ENCODE measurements around the gene ZNF280C. TPM values are rescaled to one million over a fixed set of nuclear protein-coding genes. Genes with fewer than 3 reads are reported as not detected.
"Not testable (repeated sequence)": the region's sequence is repeated elsewhere in the genome, so short reads cannot be mapped to it uniquely, and the experiment has no call there.

The ZNF280C gene
- total RNA-seq, 1 experiment from 2014 or later = 4.6 TPM

DNA sequence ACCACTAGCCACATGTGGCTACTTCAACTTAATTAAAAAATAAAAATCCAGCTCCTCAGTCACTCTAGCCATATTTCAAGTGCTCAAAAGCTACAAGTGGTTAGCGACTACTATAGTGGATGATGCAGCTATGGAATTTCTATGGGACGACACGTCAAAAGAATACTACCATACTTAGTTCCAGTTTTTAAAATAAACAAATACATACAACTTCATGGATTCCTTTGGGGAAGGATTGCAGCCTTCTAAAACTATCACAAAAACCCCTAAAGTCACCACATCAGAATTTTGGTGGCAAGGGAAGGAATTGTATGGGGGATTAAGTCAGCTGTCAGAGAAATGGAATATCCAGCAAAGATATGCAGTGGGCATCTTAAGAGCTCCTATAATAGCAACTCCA, 6.5 kb downstream of the ZNF280C start:
- no peak for DNase-seq (ENCODE audit: low spot score)

DNA sequence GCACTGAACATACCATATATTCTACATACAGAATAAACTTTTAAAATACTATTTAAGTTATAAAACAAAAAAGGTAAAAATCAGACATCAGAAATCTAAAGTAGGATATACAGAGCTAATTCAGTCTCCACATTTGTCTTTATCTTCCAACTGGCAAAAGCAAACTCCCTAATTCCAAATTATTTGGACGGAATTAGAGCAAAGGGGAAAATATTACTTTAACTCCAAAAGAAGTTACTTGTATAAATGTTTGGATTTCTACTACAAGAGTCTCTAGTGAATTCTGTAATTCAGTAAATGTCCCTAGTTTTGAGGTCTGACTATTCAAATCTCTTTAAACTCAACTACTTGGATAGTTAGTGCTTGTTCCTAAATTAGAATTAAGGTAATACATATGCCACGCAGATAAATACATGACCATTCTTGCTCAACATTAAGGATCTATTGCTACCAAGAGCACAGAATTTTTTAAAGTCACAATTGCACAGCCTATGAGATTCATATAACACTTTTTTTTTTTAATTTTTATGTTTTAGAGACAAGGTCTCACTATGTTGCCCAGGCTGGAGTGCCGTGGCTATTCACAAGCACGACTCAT, 7.3 kb downstream of the ZNF280C start:
- DNase-seq (ENCODE audit: low spot score) = no peak

DNA sequence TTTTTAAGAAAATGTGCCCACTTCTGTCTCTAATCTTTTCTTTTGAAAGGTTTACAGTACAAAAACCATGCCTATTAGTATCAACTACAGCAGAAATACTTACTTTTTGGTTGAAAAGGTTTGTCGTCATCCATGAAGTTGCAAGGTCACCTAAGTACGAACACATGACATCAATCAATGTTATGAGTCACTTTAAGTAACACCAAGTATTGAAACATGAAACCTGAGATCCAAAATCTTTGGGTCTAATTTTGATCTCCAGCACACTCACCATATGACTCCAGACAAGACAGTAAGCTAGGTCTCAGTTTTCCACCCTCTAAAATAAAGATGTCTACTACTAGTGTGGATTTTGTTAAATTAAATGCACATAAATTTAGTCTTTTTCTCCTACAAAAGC, 8.4 kb downstream of the ZNF280C start:
- DNase-seq (ENCODE audit: low spot score) = no peak

DNA sequence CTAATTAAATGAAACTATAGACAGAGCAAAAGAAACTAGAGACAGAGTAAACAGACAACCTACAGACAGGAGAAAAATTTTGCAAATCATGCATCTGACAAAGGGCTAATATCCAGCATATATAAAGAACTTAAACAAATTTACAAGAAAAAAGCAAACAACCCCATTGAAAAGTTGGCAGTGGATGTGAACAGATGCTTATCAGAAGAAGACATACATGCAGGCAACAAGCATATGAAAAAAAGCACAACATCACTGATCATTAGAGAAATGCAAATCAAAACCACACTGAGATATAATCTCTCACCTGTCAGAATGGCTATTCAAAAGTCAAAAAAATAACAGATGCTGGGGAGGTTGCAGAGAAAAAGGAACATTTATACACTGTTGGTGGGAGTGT, 14.8 kb downstream of the ZNF280C start:
- no peak for DNase-seq (ENCODE audit: low spot score)

DNA sequence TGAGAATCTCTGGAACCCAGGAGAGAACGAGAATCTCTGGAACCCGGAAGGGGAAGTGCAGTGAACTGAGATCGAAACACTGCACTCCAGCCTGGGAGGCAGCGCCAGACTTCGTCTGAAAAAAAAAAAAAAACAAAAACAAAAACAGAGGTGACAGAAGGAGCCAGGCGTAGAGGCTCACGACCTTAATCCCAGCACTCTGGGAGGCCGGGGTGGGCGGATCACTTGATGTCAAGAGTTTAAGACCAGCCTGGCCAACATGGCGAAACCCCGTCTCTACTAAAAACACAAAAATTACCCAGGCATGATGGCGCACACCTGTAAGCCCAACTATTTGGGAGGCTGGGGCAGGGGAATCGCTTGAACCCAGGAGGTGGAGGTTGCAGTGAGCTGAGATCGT, 17.0 kb downstream of the ZNF280C start:
- DNase-seq (ENCODE audit: low spot score) = no peak

DNA sequence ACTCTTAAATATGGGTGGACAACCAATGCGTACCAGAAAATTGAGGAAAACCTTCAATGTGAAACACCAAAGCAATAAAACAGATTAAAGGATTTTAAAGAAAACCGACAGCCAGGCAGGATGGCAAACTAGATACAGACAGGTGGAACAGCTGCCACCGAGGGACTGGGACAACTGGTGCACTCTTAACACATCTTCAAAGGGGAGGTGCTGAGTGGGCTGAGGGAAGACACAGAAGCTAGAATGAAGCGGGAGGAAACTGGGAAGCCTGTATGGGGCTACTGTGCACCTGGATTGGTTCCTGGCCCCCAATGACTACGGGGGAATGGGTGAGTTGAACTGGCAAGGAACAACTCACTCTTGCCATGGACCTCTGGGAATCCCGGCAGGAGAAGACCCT, 20.7 kb downstream of the ZNF280C start:
- DNase-seq (ENCODE audit: low spot score) = no peak

DNA sequence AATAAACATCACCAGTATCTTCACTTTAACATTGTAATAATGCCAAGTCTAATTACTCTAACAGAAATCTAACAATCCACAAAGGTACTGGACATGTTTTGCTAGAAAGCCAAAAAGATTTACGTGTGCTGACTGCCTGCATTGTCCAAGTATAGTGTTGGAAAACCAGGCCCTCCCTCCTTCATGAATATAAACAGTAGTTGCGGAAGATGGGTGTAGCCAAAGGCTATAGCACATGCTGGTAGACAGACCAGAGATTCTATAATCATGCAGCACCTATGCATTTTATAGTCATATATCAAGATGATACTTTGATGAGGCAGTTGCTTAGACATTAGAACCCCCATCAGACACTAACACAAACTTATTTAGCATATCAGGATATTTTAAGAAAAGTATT, 22.6 kb downstream of the ZNF280C start:
- DNase-seq (ENCODE audit: low spot score) = no peak

DNA sequence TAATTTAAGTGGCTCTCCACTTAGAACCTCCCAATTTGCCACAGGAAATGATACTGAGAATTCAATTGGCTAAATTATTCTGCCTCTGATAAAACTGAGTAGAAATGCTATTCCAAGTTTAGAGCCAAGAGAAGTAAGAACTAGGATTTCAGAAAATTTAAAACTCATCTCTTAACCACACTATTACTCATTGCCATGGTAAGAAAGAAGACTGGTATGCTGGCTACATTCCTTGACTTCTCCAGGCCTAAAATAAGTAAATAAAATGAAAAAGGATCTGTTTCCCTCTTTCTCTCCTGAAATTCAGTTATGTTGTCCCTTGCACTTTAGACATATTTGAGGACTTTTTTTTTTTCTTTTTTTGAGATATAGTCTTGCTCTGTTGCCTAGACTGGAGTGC, 23.3 kb downstream of the ZNF280C start:
- no peak for DNase-seq (ENCODE audit: low spot score)

DNA sequence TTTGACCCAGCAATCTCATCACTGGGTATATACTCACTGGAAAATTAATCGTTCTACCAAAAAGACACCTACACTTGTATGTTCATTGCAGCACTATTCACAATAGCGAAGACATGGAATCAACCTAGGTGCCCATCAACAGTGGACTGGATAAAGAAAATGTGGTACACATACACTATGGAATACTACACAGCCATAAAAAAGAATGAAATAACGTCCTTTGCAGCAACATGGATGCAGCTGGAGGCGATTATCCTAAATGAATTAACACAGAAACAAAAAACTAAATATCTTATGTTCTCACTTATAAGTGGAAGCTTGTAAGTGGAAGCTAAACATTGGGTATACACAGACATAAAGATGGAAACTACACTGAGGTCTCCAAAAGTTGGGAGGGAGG, 37.5 kb downstream of the ZNF280C start:
- DNase-seq (ENCODE audit: low spot score) = not testable (repeated sequence)

DNA sequence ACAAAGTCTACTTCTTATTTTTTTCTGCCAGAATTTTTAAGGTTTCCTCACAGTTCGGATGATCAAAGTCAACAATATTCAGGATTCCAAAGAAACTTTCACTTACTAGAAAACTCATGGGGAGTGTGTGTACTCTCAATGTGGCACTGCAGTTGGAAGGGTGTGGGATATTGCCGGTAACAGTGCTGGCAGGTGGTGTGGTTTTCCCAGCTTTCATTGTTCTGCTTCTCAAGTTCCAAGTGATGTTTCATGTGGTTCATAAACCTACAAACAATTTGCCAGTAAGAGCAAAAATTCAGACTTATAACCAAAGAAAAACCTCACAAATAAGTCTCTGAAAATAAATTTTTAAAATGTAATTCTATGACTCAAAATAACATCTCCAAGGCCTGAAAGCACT, 39.8 kb downstream of the ZNF280C start:
- DNase-seq (ENCODE audit: low spot score) = no peak

DNA sequence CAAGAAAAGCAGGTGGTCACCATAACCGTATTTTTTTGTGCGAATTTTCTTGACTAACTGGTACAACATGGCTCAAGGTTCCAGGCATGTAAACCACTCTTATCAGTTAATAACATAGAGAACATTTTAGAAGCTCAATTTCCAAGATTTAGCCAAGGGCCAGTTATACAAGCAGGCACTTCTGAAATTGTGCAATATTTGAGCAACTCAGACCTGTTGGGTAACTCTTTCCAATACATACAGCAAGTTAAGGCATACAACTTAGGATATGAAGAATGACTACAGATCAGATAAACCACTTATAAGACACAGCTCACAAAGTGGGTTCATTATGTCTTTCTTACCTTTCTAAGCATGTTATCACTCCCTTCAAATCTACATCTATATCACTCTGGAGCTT, 43.9 kb downstream of the ZNF280C start:
- no peak for DNase-seq (ENCODE audit: low spot score)

DNA sequence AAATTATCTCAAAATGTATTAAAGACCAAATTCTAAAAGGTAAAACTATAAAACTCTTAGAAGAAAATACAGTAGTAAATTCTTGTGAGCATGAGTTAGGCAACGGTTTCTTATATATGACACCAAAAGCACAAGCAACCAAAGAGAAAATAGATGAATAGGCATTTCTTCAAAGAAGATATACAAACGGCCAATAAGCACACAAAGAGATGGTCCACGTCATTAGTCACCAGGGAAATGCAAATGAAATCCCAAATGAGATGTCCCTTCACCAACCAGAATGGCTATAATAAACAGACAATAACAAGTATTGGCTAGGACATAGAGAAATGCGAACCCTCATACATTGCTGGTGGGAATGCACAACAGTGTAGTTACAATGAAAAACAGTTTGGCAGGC, 52.4 kb downstream of the ZNF280C start:
- DNase-seq (ENCODE audit: low spot score) = no peak

DNA sequence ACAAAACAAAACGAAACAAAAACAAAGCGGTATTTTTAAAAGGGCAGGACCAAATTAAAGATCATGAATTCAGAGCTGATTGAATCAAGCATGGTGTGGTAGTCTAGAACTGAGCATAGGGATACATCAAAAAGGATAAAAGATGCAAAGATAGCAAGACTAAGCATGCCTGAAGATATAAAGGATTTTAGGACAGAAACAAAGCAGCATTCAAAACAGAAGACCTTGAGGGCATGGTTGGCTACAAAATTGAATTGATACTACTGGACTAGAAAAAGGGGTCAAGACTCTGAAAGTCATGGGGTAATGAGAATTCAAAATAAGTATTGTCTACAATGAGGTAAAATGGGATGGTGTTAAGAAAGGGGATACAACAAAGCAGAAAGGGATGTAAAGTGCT, 55.3 kb downstream of the ZNF280C start:
- no peak for DNase-seq (ENCODE audit: low spot score)

DNA sequence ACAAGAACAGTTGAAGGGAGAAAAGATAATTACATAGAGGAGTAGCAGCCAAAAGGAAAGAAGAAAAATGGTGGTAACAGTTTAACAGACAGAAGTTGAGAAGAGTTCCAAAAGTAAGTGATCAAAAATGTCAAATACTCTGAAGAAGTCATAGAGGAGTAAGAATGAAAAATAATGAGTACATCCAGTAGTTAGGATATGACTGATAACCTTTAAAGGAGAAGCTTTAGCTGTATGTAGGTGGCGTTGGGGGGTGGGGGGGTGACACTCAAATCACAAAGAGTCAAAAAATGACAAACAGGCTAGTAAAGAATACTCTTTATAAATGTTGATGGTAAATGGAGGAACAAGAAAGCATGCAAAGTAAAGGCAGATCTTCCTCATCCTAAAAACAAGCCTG, 56.3 kb downstream of the ZNF280C start:
- no peak for DNase-seq (ENCODE audit: low spot score)

DNA sequence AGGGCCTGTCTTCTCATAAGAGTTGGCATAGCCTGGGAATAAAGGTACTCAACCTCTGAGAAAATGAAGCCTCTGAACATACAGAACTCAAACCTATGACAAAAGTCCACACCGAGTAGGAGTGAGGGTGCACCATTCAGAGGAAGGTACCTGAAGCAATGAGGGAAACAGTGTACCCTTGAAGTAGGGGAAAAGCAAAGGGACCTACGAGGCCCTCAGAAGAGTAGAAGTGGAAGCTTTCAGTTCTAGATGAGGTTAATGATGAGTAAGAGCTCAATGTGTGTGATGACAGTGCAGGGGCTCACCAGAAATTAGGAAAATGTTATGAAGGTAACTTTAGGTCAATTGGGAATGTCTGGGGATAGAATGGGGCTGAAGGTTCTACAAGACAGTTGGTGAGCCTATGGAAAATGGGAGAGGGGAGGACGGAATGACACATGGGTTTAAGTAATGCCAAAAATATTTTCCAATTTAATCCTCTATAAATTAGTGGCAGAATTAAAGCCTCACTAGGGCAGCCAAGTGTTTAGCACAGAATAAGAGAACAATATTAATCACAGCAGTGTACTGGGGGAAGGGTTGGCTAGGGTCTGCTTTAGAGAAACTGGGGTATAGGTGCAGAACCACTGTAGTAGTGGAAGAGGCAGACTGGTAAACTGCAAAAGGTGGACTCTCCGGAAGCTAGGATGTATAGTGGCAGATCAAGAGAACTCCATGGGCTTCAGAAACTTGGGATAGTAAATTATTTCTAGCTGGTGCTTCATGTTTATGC, 57.1 kb downstream of the ZNF280C start:
- DNase-seq (ENCODE audit: low spot score) = no peak

DNA sequence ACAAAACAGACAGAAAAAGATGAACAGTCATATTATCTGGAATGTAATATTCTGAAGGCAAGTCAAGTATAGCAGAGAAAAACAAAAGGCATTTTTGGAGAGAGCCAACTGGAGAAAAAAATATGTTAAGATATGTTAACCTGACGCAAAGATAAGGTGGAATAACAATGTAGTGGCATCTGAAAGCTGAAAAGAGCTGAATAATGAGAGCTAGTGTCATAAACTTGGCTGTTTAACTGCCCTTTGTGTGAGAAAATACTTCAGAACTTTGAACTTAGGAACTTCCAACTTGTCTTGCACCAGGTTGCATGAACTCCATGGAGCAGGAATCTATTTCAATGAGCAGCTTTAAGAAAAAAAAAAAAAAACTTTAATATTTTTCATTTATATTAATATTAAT, 64.1 kb downstream of the ZNF280C start:
- DNase-seq (ENCODE audit: low spot score) = no peak

DNA sequence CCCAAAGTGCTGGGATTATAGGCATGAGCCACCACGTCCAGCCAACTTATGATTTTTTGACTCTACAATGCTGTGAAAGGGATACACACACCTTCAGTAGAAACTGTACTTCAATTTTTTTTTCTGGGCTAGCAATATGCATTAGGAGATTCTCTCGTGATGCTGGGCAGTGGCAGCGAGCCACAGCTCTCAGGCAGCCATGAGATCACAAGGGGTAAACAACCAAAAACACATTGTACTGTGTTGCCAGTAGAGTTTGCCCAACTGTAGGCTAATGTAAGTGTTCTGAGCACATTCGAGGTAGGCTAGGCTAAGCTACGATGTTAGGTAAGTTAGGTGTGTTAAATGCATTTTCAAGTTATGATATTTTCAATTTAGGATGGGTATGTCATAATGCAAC, 71.2 kb downstream of the ZNF280C start:
- DNase-seq (ENCODE audit: low spot score) = no peak

DNA sequence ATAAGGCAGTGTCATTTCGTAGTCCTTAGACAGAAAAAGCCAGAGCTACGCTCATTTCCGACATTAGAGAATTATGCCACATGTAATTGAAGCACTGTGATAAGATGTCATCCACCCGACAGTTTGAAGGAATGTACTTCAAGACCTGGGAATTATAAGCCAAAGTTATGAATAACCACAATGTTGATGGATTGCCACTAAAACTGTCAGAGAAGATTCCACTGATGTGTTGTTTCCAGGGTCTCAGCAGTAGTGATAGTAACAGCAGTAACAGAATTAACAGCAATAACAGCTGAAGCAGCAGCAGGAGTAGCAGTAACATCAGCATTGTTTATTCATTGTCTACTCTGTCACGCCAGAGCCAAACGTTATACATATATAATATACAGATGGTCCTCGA, 72.2 kb downstream of the ZNF280C start:
- DNase-seq (ENCODE audit: low spot score) = peak; percentile 5

DNA sequence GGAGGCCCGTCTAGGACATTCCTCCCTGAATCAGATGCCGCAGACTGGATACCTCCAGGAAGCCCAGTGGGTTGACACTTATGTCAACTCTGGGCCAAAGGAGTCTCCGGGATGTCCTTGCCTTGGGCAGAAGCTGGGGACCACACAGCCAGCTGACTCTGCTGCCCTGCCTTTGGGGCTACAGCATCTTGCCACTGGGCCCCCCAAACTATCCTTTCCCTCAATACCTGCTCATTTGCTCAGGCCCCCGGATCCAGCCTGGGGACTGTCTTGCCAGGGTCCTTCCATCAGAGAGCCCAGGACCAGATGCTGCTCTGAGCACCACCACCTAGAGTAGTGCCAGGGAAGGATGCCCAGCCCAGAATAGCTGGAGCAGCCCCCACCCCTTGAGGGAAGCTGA, 77.9 kb downstream of the ZNF280C start:
- no peak for DNase-seq (ENCODE audit: low spot score)

DNA sequence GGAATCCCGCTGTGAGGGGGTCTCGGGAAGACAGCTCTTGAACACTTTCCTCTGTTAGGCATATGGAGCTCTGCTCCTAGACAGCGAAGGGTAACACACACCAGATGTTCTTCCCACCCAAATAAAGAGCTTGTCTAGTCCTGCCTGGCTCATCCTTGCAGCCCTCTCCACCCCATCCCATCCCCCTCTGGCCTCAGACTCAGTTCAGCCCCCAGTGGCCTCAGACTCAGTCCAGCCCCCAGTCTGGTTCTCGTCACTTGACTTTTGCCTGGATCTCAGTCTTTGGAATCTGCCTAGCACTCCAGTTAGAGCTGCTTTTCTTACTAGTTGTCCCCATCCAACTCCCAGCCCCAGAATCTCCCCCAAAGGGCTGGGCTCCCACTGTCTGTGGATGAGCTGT, 82.0 kb downstream of the ZNF280C start:
- DNase-seq (ENCODE audit: low spot score) = no peak

DNA sequence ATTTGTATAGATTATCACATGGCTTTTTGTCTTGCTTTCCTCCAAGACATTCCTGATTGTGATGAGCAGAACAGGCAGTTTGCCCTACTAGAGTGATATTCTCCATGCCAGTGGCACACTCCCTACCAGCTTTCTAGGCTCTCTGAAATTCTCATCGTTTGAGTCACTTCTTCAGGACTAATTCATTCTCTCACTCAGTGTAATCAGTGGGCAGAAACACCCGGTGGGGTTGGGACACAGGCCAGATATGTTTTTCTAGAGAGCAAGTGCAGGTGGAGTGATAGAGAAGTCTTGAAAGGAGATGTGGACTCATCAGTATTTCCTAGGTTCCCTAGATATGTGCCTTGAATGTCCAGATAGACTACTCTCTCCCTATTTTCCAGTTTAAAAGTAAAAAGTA, 83.8 kb downstream of the ZNF280C start:
- peak; percentile 19 for DNase-seq (ENCODE audit: low spot score)

DNA sequence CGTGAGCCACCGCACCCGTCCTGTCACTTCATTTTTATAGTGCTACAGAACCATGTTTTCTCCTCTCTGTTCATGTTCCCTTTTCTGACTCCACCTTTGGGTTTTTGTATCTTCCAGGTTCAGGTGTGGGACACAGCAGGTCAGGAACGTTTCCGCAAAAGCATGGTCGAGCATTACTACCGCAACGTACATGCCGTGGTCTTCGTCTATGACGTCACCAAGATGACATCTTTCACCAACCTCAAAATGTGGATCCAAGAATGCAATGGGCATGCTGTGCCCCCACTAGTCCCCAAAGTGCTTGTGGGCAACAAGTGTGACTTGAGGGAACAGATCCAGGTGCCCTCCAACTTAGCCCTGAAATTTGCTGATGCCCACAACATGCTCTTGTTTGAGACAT, 84.5 kb downstream of the ZNF280C start:
- no peak for DNase-seq (ENCODE audit: low spot score)

DNA sequence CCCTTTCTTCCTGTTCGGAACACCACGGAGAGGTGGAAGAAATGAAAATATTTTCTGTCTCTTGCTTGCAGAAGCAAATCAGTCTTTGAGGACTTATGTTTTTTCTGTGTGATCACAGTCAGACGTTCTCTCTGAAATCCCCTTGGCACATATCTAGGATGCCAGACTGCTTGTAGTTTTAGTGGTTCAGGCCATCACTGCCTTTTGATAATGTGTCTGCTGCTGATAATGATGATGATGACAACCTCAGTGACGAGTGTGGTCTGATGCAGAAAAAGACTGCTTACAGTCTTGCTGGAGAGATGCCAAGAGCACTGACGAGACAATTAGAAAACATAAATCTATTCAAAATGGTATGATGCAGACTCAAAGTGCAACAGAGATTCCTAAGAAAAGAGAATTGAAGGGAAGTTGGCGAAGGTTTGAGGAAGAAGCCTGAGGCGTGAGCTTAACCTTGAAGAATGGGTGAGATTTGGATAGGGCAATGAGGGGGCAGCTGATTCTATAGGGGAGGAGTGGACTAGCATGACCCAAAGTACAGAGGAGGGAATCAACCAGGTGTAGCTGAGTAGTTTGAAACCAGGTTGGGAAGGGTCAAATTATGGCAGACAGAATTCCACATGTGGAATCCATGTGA, 89.0 kb downstream of the ZNF280C start:
- DNase-seq (ENCODE audit: low spot score) = no peak

Measured in A172 (cell line).